GM18858 (cell line): Measurements from ENCODE around the gene SYT7.

Experiments used
- ATAC-seq: cut with Tn5 transposase; IDR thresholded peaks from one replicate; pipeline ENCODE4 v1.9.1; 2021; ENCODE audit not compliant: unreplicated experiment

SYT7 gene

GRCh38 chr11:61555978-61556377, 24.9 kb downstream of the SYT7 start:
- no peak for ATAC-seq

GRCh38 chr11:61555051-61555969, 25.6 kb downstream of the SYT7 start:
- no peak for ATAC-seq

GRCh38 chr11:61554172-61554988, 26.5 kb downstream of the SYT7 start:
- ATAC-seq: no peak

GRCh38 chr11:61553373-61554171, 27.3 kb downstream of the SYT7 start:
- no peak for ATAC-seq

- no peak for ATAC-seq
Measured at GRCh38 chr11:61552108-61552635, 28.7 kb downstream of the SYT7 start.

GRCh38 chr11:61551634-61552033, 29.2 kb downstream of the SYT7 start:
- ATAC-seq: no peak

GRCh38 chr11:61550665-61551227, 30.1 kb downstream of the SYT7 start:
- ATAC-seq: no peak

GRCh38 chr11:61549662-61550568, 31.0 kb downstream of the SYT7 start:
- no peak for ATAC-seq

GRCh38 chr11:61549177-61549576, 31.7 kb downstream of the SYT7 start:
- no peak for ATAC-seq

- ATAC-seq: no peak
Measured at GRCh38 chr11:61547246-61547645, 33.6 kb downstream of the SYT7 start.

- ATAC-seq: no peak
Measured at GRCh38 chr11:61546663-61547062, 34.2 kb downstream of the SYT7 start.

- no peak for ATAC-seq
Measured at GRCh38 chr11:61545921-61546320, 35.0 kb downstream of the SYT7 start.

GRCh38 chr11:61545341-61545740, 35.5 kb downstream of the SYT7 start:
- no peak for ATAC-seq

- no peak for ATAC-seq
Measured at GRCh38 chr11:61544466-61544865, 36.4 kb downstream of the SYT7 start.

GRCh38 chr11:61543606-61544306, 37.1 kb downstream of the SYT7 start:
- ATAC-seq: no peak

GRCh38 chr11:61542705-61543104, 38.2 kb downstream of the SYT7 start:
- no peak for ATAC-seq

- no peak for ATAC-seq
Measured at GRCh38 chr11:61542024-61542461, 38.8 kb downstream of the SYT7 start.

GRCh38 chr11:61541598-61541997, 39.3 kb downstream of the SYT7 start:
- ATAC-seq: no peak

- no peak for ATAC-seq
Measured at GRCh38 chr11:61540528-61540927, 40.3 kb downstream of the SYT7 start.
